Mucosa of gallbladder (tissue), 1 donor: ENCODE measurements around the gene GABARAPL1. TPM values are rescaled to one million over a fixed set of nuclear protein-coding genes. Genes with fewer than 3 reads are reported as not detected.
"Not testable (repeated sequence)": the region's sequence is repeated elsewhere in the genome, so short reads cannot be mapped to it uniquely, and the experiment has no call there.

ENCODE experiments used
- DNase-seq: peaks from one replicate; pipeline ENCODE4 v3.0.0-alpha.2; 2020; ENCODE audit warnings: low spot score
- total RNA-seq: library from RNA; stranded (reverse); gene quantifications from one replicate; pipeline ENCODE4 v1.2.1, GENCODE V29; 2021
- donor health status: DM: no; HTN: no; CAD: no.

GABARAPL1 gene
- 154 TPM for total RNA-seq

DNA sequence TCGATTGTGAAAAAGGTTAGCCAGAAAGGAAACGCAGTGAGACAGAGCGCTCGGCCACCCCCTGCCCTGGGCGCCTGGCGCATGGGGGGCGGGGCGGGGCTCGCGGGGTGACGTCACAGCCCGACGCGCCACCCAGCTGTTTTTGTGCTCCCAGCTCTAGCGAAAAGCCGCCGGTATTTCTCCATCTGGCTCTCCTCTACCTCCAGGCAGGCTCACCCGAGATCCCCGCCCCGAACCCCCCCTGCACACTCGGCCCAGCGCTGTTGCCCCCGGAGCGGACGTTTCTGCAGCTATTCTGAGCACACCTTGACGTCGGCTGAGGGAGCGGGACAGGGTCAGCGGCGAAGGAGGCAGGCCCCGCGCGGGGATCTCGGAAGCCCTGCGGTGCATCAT is at the start of gene GABARAPL1:
Gene GABARAPL1, plus strand, starts transcription at position 139 of the 393 bp plus-strand sequence. Its CDS starts 253 bp downstream, at position 392.
- DNase-seq: peak; percentile 90

DNA sequence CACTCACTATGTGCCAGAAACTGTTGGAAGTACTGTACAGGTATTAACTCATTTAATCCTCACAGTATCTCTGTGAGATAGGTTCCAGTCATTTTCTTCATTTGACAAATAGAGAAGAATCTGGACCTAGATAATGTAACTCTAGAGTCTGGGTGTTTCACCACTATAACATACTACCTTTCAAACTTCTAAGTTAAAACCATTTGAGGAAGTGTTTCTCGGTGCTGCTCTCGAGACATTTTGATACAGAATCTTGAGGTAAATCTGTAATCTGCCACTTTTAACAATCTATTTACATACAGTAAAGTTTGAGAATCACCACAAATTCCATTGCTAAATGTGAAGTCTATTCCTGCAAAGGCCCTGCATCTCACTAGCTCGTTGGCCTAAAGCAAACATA is 49.6 kb upstream of the GABARAPL1 start:
- DNase-seq: no peak

DNA sequence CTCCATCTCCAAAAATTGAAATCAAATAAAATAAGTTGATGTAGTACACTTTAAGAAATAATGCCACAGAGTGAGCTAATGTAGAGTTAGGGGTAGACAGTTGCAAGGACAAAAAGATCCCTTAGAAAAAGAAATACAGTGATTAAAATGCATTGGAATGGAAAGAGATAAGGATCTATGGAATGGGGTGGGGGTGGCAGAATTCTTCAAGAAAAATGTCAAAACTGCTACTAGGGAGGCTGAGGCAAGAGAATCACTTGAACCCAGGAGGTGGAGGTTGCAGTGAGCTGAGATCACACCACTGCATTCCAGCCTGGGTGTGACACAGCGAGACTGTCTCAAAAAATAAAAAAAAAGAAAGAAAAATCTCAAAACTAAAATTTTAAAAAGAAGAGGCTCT is 47.3 kb upstream of the GABARAPL1 start:
- DNase-seq: no peak

DNA sequence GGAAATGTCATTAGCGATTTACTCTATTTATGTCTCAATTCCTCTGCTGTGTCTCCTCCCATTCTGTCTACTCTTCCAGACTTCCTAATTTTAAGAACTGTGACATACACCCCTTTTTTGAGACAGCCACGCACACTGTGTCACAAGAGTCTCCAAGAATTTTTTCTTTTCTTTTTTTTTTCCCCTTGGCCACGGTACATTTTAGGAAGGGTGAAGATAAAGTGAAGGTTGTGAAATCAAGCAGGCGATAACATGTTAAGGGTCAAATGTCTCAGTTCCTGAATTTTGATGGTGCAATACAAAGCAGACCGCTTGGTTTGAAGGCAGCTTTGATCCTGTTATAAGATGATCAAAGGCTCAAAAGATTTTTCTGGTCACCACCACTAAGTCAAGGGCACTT is 45.1 kb upstream of the GABARAPL1 start:
- no peak for DNase-seq

DNA sequence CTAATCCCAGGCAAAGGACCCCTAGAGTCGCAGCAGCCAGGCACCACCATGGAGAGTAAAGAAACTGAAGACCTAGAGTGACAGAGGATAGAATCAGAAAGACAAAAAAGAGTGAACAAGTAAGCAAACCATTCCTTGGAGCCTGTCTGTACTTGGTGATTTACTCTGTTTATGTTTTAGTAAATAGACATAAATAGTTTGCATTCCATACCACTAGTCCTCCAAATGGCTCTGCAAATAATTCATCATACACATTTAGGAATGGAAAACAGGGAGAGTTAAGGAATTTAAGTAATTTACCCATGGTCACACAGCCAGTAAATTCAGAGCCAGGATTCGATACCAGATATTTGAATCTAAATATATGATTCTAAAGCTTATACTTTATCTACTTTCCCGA is 43.6 kb upstream of the GABARAPL1 start:
- DNase-seq: no peak

DNA sequence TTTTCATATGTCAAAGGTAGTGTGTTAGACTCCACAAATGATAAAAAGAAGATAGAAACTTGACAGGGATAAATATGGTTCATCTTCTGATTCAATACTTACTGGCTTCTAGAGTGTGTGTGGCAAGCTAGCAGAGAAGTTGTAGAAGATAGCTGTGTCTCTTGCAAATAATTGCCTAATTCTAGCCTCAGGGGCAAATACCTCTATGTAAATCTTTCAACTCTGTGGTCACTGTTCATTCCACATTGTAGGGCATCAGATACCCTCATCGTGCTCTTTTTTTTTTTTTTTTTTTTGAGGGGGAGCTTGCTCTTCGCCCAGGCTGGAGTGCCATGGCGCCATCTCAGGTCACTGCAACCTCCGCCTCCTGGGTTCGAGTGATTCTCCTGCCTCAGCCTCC is 42.5 kb upstream of the GABARAPL1 start:
- DNase-seq: no peak

DNA sequence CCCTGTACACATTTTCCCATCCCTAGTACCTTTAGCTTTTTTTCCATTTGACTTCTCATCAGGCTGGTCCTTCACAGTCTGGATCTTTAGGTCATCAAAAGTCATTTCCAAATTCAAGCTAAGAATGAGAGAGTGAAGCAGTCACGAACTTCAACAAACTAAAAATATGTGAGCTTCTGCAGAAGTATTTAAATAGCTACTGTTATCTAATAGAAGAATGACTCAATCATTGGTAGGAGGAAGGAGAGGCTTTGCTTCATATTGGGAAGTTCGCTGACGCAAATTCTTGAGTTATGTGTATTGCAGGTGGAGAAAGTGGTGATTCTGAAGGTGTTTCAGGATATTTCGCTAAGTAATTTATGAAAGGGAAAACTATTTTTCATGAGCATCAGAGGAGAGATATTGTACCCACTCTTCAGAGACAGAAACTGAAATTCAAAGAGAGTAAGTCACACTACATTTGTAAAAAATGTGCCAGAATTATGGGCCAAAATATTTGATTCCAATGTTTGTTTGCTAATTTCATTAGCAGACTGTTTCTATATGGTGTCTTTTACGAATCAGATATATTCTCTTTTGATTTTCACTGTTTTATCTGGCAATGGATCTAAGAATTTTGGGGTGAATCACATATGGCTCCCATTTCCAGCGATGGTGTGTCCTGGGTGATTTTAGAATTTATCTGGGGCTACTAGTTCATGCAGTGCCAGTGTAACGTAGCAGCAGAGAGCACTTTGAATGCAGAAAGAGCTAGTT is 40.5 kb upstream of the GABARAPL1 start, which contains the start of gene OLR1:
Gene OLR1, minus strand, starts transcription at position 160 of the 756 bp plus-strand sequence. Its CDS starts 55 bp downstream, at position 105.
- no peak for DNase-seq

DNA sequence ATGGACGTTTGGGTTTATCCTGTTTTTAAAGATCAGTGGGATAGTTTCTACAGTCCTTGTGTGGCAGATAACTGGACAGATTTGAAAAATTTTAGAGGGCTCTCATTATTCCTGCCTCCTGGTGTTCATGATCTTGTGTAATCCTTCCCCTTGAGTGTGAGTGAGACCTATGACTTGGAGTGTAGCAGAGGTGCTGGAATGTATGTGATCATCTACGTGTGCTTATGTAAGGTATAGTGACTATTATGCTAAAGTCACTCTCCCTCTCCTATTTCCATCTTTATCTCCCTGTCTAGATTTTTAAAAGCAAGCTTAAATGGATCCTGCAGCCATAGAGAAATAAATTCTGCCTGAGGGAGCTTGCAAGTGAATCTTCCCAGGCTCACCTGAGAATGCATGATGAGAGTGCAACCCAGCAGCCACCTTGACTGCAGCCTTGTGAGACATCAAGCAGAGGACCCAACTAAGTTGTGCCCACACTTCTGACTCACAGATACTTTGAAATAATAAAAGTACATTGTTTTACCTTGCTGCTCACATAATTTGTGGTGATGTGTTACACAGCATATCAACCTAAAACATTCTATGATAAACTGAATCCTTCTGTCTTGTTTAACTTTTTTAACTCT is 37.6 kb upstream of the GABARAPL1 start:
- DNase-seq: no peak

DNA sequence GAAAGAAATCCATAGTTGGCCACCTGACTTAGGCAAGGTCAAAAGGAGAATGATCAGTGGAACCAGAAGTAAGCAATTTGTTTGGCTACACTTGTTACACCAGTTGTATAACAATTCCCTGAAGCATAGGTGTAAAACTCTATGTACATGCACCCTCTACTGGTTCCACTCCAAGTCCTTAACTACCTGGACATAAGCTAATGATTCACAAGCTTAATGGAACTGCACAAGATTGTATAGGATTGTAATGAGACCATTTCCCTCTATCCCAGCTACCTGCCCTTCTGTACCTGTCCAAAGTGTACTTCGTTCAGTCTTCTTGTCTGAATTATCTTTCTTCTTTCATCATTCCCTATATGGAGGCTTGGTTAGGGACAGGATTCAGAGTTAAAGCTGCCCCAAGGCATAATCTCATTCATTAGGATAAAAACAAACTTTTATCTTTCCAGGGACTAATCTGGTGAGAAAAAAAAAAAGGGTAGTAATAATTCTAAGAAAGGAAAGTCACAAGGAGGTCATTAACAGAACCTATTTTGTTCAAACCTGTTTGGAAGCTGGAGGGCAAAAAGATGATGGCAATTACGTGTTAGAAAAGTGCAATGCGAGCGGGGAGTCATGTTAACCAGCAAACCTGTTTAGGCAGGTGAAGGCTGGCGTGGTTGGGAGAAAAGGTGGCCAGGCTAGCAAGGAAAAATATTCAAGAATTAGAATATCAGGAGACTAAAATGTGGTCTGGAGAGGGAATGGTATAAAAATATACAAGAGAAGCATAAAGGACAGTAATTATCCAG is 36.6 kb upstream of the GABARAPL1 start:
- no peak for DNase-seq

DNA sequence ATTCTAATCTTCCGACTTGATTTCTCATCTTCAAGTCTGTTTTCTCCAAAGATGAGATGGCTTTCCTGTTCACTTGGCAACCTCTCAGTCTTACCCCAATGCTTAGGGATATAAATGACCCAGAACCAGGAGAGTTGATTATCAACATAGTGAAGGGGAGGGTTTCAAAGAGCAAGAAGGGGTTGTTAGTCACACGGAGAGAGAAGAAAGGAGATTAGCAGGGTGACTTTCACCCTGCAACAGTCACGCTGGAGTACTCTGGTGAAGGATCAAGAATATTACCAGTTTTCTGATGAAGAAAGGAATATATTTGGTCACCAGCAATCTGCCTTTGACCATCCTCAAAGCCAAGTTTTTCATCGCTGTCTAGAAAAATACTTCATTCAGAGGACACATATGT is 33.9 kb upstream of the GABARAPL1 start, which contains the start of gene TMEM52B:
Gene TMEM52B, plus strand, starts transcription at position 212 of the 400 bp plus-strand sequence. CDS start 543 bp downstream, outside the sequence.
- no peak for DNase-seq

DNA sequence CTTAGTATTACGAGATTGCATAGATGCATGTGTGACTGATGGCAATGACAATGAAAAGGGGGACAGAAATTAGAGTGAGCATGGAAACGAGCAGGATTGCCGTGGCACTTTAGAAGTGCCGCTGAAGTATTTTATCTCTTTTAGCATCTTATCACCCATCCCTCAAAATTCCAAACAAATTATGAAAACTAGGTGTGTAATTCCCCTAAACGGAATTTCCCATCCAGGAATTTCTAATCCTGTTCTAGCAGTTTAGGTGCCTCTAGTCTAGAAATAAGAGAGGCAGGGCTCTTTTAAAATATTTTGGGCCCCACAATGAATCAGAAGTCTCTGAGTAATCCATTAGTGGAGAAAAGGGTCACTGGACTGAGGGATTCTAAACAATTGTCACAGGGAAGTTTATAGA is 32.9 kb upstream of the GABARAPL1 start:
- DNase-seq: no peak

DNA sequence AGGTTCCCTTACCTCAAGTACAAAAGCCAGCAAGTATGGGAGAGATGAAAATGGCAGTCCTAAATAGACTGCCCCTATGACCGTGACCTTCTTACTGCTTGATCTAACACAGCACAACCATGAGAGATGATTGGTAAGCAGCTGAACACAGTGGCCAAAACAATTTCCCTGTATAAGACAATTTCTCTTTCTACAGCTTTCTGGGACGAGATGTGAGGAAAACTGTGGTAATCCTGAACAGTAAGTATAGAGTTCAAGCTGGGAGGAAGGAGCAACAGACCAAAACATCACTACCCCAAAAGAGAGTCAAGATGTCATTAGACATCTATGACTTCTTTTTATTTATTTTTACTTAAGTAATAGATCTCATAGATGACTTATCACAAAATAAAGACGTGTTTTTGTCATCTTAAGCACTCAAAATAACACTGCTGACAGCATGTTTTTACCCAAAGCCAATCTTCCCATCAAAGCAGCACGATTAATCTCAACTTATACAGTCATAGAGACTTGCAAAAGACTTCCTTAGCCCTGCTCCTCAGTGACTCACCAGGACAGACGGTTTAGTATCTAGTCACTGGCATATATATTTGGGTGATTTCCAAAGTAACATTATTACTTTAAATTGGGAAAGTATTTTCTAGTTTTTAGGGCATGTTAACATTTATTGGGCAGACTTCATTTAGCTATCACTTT is 30.2 kb upstream of the GABARAPL1 start:
- no peak for DNase-seq

DNA sequence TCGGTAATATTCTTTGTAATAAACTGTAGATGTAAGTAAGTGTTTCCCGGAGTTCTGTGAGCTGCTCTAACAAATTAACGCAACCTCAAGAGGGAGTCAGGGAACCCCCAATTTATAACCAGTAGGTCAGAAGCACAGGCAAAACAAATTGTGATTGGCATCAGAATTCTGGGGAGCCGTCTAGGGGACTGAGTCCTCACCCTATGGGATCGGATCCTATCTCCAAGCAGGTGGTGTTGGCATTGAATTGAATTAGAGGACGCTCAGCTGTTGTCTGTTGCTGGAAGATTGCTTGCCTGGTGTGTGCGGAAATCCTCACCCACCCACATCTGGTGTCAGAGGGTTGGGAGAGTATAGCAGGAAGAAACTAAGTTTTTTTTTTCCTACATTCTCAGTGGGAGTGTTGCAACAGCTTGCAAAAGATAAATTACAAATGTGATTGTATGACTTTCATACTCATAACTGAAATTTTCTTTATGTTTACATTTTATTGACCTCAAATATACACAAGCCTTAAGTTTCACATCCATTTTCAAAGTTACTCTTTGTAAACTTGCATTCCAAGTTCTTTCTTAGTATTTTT is 28.3 kb upstream of the GABARAPL1 start:
- DNase-seq: no peak

DNA sequence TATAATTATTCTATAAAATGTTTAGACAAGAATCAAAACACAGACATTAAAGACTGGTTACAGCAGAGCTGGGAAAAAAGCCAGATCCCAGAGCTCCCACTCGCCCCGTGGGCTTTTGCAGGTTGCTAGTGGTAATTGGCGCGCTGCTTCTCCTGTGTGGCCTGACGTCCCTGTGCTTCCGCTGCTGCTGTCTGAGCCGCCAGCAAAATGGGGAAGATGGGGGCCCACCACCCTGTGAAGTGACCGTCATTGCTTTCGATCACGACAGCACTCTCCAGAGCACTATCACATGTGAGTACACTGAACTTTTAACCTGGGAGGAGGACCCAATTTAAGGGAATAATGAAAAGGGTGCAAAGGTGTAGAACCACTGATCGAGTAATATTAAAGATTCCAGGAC is 26.4 kb upstream of the GABARAPL1 start:
- peak; percentile 42 for DNase-seq

DNA sequence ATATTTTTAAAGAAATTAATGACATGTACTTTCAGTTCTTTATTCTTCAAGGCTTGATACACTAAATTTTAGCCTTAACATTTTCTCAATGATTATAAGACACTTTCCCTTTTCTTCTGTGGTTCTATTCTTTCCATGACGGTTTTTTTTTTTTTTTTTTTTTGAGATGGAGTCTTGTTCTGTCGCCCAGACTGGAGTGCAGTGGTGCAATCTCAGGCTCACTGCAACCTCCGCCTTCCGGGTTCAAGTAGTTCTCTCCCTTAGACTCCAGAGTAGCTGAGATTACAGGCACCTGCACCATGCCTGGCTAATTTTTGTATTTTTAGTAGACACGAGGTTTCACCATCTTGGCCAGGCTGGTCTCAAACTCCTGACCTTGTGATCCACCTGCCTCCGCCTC is 25.7 kb upstream of the GABARAPL1 start:
- not testable (repeated sequence) for DNase-seq

DNA sequence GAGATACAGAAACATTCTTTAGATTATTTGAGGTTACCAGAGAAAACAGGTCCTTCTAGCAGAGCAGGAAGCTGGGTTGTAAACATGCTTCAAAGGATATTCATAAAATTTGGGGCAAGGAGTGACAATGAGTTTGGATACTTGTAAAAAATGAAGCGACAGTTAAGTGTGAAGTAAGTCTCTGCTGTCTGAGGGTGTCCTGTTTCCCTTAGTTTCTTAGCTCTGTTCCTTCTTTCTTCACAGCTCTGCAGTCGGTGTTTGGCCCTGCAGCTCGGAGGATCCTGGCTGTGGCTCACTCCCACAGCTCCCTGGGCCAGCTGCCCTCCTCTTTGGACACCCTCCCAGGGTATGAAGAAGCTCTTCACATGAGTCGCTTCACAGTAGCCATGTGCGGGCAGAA is 23.0 kb upstream of the GABARAPL1 start:
- no peak for DNase-seq

DNA sequence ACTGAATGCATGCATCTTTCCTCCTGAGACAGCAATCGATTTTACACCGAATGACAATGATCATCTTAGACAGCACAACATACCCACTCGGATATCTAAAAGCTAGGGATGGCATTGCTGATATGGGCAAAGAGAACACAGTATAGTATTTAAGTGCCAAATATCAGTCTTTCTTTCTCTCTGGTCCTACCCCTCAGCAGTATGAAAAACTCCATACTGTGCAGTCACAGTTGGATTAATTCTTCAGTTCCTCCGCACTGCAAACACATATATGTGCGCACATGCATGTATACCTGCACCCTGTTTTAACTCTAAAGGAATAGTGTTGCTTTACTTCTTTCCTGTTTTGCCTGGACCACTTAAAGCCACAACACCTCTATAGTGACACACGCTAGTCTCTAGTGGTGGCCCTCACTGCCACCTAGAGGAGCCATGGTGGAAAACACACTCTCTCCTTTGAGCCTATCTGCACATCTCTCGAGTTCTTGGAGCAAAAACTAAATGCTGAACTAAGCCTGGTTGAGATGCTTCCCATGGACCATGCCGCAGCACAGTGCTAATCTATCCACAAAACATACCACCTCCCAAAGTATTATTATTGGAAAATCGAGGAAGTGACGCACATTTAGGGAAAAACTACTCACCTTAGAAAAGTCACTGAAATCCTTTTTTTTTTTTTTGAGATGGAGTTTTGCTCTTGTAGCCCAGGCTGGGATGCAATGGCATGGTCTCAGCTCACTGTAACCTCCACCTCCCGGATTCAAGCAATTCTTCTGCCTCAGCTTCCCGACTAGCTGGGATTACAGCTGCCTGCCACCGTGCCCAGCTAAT is 21.9 kb upstream of the GABARAPL1 start:
- peak; percentile 66 for DNase-seq

DNA sequence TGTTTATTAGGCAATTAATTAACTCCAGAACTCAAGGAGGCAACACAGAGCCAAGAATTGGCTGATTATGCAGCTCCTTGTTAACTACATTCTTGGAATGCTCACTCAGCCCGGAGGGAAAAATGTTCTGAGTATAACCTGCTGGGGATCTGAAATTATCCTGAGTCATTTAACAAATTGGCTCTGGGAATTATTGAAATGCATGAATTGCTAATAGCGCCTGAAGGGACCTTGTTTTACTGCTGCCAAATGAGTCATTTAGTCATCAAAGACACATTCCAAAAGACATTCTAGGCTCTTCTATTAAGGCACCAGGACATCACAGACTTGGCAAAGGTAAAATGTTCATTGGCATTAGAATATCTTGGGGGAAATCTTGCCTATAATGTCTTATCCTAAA is 20.8 kb upstream of the GABARAPL1 start:
- DNase-seq: no peak

DNA sequence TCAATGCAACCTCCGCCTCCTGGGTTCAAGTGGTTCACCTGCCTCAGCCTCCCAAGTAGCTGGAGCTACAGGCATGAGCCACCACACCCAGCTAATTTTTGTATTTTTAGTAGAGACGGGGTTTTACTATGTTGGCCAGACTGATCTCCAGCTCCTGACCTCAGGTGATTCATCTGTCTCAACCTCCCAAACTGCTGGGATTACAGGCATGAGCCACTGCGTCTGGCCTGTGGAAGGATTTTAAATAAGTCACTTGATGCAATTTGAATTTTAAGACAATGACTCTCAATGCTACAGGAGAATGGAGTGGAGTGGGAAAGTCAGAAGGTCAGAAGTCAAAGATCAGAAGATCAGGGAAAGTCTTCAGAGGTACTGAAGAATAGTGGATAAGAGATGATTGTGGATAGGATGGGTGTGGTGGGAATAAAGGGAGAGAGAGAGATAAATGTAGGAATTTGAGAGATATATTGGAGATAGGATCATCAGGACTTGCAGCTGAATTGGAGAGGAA is 18.5 kb upstream of the GABARAPL1 start:
- no peak for DNase-seq

DNA sequence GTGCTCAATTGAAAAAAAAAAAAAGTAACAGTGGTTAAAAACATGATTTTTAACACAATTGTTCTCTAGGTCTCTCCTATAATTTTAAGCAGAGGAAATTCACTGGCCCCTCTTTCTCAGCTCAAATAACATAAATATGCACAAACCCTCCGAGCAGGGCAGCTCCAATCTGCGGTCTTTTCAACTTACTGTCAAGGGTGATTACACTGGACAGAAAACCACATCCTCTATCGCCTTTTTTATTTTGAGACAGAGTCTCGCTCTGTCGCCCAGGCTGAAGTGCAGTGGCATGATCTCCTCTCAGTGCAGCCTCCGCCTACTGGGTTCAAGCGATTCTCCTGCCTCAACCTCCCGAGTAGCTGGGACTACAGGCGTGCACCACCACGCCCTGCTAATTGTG is 16.5 kb upstream of the GABARAPL1 start:
- DNase-seq: no peak
